Endothelial cell of umbilical vein (primary cell): Measurements from ENCODE around the gene OSBPL5. TPM values are rescaled to one million over a fixed set of nuclear protein-coding genes. Genes with fewer than 3 reads are reported as not detected.

ENCODE experiments used
- BruUV-seq: library from RNA; stranded (reverse); fragments of 400-500 nt; replicated peaks from 2 replicates; lab custom pipeline; 2021; lab: Mats Ljungman, UMichigan
- CTCF ChIA-PET: fragments of 300-600, 350-600 bp; sonication (Branson Sonifier 250); formaldehyde crosslinking; loops from one replicate; lab custom pipeline; 2021; ENCODE audit warnings: antibody characterized with exemption, inconsistent platforms; lab: Charles Lee
- POLR2A ChIA-PET: fragments of 300-600, 350-600 bp; sonication (Branson Sonifier 250); formaldehyde crosslinking; loops from one replicate; lab custom pipeline; 2021; ENCODE audit warnings: antibody characterized with exemption, inconsistent platforms; lab: Charles Lee
- DNase-seq: peaks from one replicate; pipeline ENCODE4 v3.0.0-alpha.2; 2011; ENCODE audit warnings: low read depth, low spot score
- FAIRE-seq: peaks from 2 replicates; lab custom pipeline; 2011; peaks lifted over from hg19 to GRCh38; lab: Jason Lieb, UNC
- H2AFZ ChIP-seq: 2 replicates; pipeline ENCODE4 v1.6.0; 2012; ENCODE audit warnings: low read depth, low read length, control low read depth, inconsistent platforms
- H3K27ac ChIP-seq: 2 replicates; pipeline ENCODE4 v1.5.1; 2011; ENCODE audit warnings: low read depth, mild to moderate bottlenecking, control low read depth, low read length, moderate library complexity; ENCODE audit not compliant: insufficient read depth
- H3K27me3 ChIP-seq, 2 experiments: 2 replicates each; pipeline versions ENCODE4 v1.6.0 to v1.6.1; 2011; ENCODE audit warnings: low read length in 2 of 2, mixed read lengths in 1 of 2; ENCODE audit not compliant: control insufficient read depth in 2 of 2, insufficient read depth in 2 of 2
- H3K36me3 ChIP-seq, 2 experiments: 2 replicates in 1 of 2; 3 replicates in 1 of 2; pipeline ENCODE4 v1.5.1; 2011; ENCODE audit warnings: low read length in 2 of 2, mild to moderate bottlenecking in 1 of 2, moderate library complexity in 1 of 2; ENCODE audit not compliant: control insufficient read depth in 2 of 2, insufficient read depth in 2 of 2; ENCODE audit errors: extremely low read depth in 1 of 2
- H3K4me1 ChIP-seq: 3 replicates; pipeline ENCODE4 v1.5.1; 2011; ENCODE audit warnings: mild to moderate bottlenecking, low read length; ENCODE audit not compliant: control insufficient read depth, insufficient read depth; ENCODE audit errors: extremely low read depth
- H3K4me2 ChIP-seq: 2 replicates; pipeline ENCODE4 v1.6.1; 2011; ENCODE audit warnings: low read length, control low read depth, mixed read lengths; ENCODE audit not compliant: insufficient read depth
- H3K4me3 ChIP-seq, 3 experiments: fragments of 200-600 bp in 1 of 3; sonication (generic), shearing (Covaris generic) in 1 of 3; replicated peaks in 1 of 3; 2 replicates each; pipeline ENCODE4 v1.5.1; 2011 to 2016; ENCODE audit warnings: control low read depth in 3 of 3, low read length in 3 of 3, mild to moderate bottlenecking in 2 of 3, inconsistent platforms in 1 of 3, low read depth in 1 of 3, moderate library complexity in 1 of 3; ENCODE audit not compliant: insufficient read depth in 1 of 3
- H3K79me2 ChIP-seq: 2 replicates; pipeline ENCODE4 v1.6.0; 2012; ENCODE audit warnings: low read length, inconsistent platforms; ENCODE audit not compliant: control insufficient read depth, insufficient read depth
- H3K9ac ChIP-seq: replicated peaks from 2 replicates; pipeline ENCODE3; 2011; ENCODE audit warnings: low read length, control low read depth; ENCODE audit not compliant: insufficient read depth; ENCODE audit errors: extremely low read depth
- H3K9me1 ChIP-seq: replicated peaks from 3 replicates; pipeline ENCODE4 v1.6.0; 2011; ENCODE audit warnings: mild to moderate bottlenecking, low read length; ENCODE audit not compliant: control insufficient read depth, insufficient read depth; ENCODE audit errors: extremely low read depth
- H3K9me3 ChIP-seq: replicated peaks from 2 replicates; pipeline ENCODE4 v1.5.1; 2012; ENCODE audit warnings: low read length, inconsistent platforms; ENCODE audit not compliant: control insufficient read depth, insufficient read depth
- H4K20me1 ChIP-seq: replicated peaks from 2 replicates; pipeline ENCODE3; 2011; ENCODE audit warnings: mild to moderate bottlenecking, low read length; ENCODE audit not compliant: control insufficient read depth, insufficient read depth; ENCODE audit errors: extremely low read depth
- EZH2 ChIP-seq: IDR thresholded peaks from 2 replicates; pipeline ENCODE4 v1.6.1; 2012; ENCODE audit warnings: borderline replicate concordance, low read depth, mild to moderate bottlenecking, moderate library complexity, low read length, inconsistent platforms; ENCODE audit not compliant: severe bottlenecking
- GATA2 ChIP-seq: IDR thresholded peaks from 2 replicates; pipeline ENCODE4 v1.7.0; 2011; ENCODE audit warnings: low read depth, mild to moderate bottlenecking, moderate library complexity, mixed read lengths, low read length; ENCODE audit not compliant: insufficient read length, insufficient read depth
- POLR2AphosphoS5 ChIP-seq: IDR thresholded peaks from 2 replicates; pipeline ENCODE4 v1.6.1; 2012; ENCODE audit warnings: low read depth, mild to moderate bottlenecking, control low read depth, low read length, moderate library complexity; ENCODE audit not compliant: insufficient read depth
- dilution Hi-C: fragments of 300-500 bp; cut with MboI; formaldehyde crosslinking; loops from one replicate; pipeline ENCODE4 v1.15.0; 2019; ENCODE audit warnings: low sequenced_read_pairs; ENCODE audit not compliant: extremely low pct_ligation_motif_present
- intact Hi-C: fragments of 100-400 bp; cut with micrococcal nuclease; formaldehyde crosslinking; loops from one replicate; pipeline ENCODE4 v1.10.0; 2022
- polyA plus RNA-seq, 4 experiments: library from polyadenylated mRNA; depleted of rRNA in 3 of 4; stranded (reverse) in 3 of 4; unstranded in 1 of 4; fragments of >200 nt; gene quantifications; 2 replicates each; pipeline versions ENCODE4 v1.2.1 to v1.2.3, GENCODE V29; 2011 to 2012; ENCODE audit warnings: missing spikeins in 1 of 4
- total RNA-seq: library from RNA; stranded (reverse); gene quantifications from 2 replicates; pipeline ENCODE4 v1.2.3, GENCODE V29; 2021
- TF ChIP-seq, protein P1 (sequence below): IDR thresholded peaks from 2 replicates; pipeline ENCODE4 v1.6.1; 2011; ENCODE audit not compliant: insufficient read depth, insufficient read length
- TF ChIP-seq, protein P2 (sequence below), 2 donors: IDR thresholded peaks; 1 replicate in 1 of 2; 2 replicates in 1 of 2; pipeline ENCODE4 v1.5.1; 2011; ENCODE audit warnings: low read length in 2 of 2, mild to moderate bottlenecking in 2 of 2, moderate library complexity in 2 of 2, control low read depth in 1 of 2, inconsistent platforms in 1 of 2, low read depth in 1 of 2; ENCODE audit not compliant: insufficient read depth in 1 of 2; ENCODE audit errors: extremely low read depth in 1 of 2

Gene OSBPL5
- total and polyA plus RNA-seq, 2 donors (not counting 3 experiments of a cell fraction or from before 2014, with no cell fraction given) = 8.7 to 37.7 TPM

DNA sequence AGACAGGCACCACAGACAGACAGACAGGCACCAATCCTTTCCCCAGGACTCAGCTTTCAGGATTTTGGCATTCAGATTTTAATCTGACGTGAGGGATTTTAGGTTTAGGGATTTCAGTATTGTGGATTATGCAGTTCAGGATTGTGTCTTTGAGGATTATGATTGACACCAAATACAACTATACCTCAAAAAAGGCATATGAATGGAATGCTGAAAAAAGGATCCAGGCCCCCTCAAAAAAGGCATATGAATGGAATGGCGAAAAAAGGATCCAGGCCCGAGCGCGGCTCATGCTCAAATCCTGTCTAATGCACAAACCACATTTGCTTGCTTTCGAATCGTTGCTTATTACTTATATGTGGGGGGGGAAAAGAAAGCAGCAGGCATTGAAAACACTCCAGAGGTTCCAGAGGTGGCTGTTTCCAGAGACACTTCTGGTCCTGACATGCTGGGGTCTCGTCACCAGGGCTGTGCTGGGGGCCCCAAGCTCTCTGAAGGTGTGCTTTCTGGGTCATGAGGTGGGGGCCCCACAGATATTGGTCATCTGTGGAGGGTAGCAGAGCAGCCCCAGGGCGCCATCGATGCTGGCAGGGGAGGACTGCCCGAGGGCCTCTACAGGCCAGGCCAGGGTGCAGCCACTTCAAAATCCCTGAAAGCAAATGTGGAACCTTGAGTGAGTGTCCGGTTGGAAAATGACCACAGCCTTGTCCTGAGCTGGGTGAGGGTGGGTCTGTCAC, 16.8 kb upstream of the OSBPL5 start:
- TF ChIP-seq EZH2 (no peak), POLR2AphosphoS5 (no peak), GATA2 (no peak)
- TF ChIP-seq, protein P1, sequence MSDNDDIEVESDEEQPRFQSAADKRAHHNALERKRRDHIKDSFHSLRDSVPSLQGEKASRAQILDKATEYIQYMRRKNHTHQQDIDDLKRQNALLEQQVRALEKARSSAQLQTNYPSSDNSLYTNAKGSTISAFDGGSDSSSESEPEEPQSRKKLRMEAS = no peak
- TF ChIP-seq, protein P2, sequence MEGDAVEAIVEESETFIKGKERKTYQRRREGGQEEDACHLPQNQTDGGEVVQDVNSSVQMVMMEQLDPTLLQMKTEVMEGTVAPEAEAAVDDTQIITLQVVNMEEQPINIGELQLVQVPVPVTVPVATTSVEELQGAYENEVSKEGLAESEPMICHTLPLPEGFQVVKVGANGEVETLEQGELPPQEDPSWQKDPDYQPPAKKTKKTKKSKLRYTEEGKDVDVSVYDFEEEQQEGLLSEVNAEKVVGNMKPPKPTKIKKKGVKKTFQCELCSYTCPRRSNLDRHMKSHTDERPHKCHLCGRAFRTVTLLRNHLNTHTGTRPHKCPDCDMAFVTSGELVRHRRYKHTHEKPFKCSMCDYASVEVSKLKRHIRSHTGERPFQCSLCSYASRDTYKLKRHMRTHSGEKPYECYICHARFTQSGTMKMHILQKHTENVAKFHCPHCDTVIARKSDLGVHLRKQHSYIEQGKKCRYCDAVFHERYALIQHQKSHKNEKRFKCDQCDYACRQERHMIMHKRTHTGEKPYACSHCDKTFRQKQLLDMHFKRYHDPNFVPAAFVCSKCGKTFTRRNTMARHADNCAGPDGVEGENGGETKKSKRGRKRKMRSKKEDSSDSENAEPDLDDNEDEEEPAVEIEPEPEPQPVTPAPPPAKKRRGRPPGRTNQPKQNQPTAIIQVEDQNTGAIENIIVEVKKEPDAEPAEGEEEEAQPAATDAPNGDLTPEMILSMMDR (IDR thresholded peaks at IDR 0.05; ENCODE audit: extremely low read depth in 1 of 2, insufficient read depth in 1 of 2, low read depth in 1 of 2, low read length in 2 of 2) = no peak
- POLR2A ChIA-PET = no interaction called here
- H3K36me3 ChIP-seq = no peaks in the 10 kb centered on the region
- no peaks in the 10 kb centered on the region for H3K79me2 ChIP-seq
- intact Hi-C loops (no loop called here), dilution Hi-C loops (no loop called here)
- no peak overlapping the region for H3K27ac ChIP-seq
- H3K9me3 ChIP-seq = no peaks in the 10 kb centered on the region
- no peak overlapping the region for H2AFZ ChIP-seq
- FAIRE-seq (no peak), DNase-seq (no peak)
- no peaks in the 10 kb centered on the region for H3K9me1 ChIP-seq
- H3K4me2 ChIP-seq = no peak overlapping the region
- H3K4me1 ChIP-seq = no peaks in the 10 kb centered on the region
- H4K20me1 ChIP-seq = no peaks in the 10 kb centered on the region
- no TSS peak for BruUV-seq
- CTCF ChIA-PET = no interaction called here
- H3K27me3 ChIP-seq = no peaks in the 10 kb centered on the region
- H3K4me3 ChIP-seq = no peak overlapping the region
- H3K9ac ChIP-seq = no peak overlapping the region
